HUES64 (cell line): Measurements from ENCODE around the gene PLBD2.
"Not testable (repeated sequence)": the region's sequence is repeated elsewhere in the genome, so short reads cannot be mapped to it uniquely, and the experiment has no call there.

Experiments
- H3K27ac ChIP-seq: 2 replicates; pipeline ENCODE4 v1.7.0; 2013; ENCODE audit warnings: low read depth, low read length, inconsistent platforms
- H3K27me3 ChIP-seq: 2 replicates; pipeline ENCODE4 v1.6.1; 2013; ENCODE audit warnings: mild to moderate bottlenecking, low read length; ENCODE audit not compliant: insufficient read depth
- H3K36me3 ChIP-seq: 2 replicates; pipeline ENCODE4 v1.6.1; 2013; ENCODE audit warnings: mild to moderate bottlenecking, low read length; ENCODE audit not compliant: insufficient read depth
- H3K4me1 ChIP-seq: 2 replicates; pipeline ENCODE4 v1.6.1; 2013; ENCODE audit warnings: mild to moderate bottlenecking, low read length, moderate library complexity; ENCODE audit not compliant: insufficient read depth
- H3K4me3 ChIP-seq: 2 replicates; pipeline ENCODE4 v1.5.1; 2013; ENCODE audit warnings: mild to moderate bottlenecking, low read length, moderate library complexity
- H3K9ac ChIP-seq: 2 replicates; pipeline ENCODE4 v1.6.1; 2013; ENCODE audit warnings: mild to moderate bottlenecking, low read depth, low read length
- H3K9me3 ChIP-seq: 2 replicates; pipeline ENCODE4 v1.6.1; 2013; ENCODE audit warnings: low read depth, low read length; ENCODE audit not compliant: insufficient read depth
- WGBS: fragments of 150-250, 120-280 bp; methylation state at CpG from one replicate; pipeline ENCODE4 v1.1.7; 2013; ENCODE audit warnings: missing lambda C conversion rate; 5-methylcytosine and 5-hydroxymethylcytosine counted together

The PLBD2 gene

GRCh38 chr12:113334786-113335539, 23.4 kb upstream of the PLBD2 start, which contains the start of gene SLC8B1:
Gene SLC8B1, minus strand, starts transcription at chr12:113335109. Its CDS starts 2,231 bp downstream, at chr12:113332878.
- Histone ChIP-seq H3K36me3 (peaks cover 9% of the 10 kb centered on the region; the same call in 1 of the 2 replicates), H3K4me3 (peak within 1 kb of the TSS; percentile 74), H3K27ac (no peak within 1 kb of the TSS), H3K27me3 (peaks cover 11% of the 10 kb centered on the region), H3K4me1 (no peaks in the 10 kb centered on the region), H3K9ac (peak within 1 kb of the TSS; percentile 79), H3K9me3 (no peaks in the 10 kb centered on the region)
- 2% methylated on average over 62 of the region's 62 CpGs for WGBS

DNA sequence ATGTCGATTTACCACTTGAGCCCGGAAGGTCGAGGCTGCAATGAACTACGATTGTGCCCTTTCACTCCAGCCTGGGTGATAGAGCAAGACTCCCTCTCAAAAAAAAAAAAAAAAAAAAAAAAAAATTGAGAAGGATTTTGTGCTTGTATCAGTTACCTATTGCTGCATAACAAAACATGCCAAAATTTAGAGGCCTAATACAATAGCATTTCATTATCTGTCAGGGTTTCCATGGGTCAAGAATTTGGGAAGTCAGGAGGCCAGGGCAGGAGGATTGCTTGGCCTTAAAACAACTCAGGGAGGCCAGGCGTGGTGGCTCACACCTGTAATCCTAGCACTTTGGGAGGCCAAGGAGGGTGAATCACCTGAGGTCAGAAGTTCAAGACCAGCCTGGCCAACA, 18.8 kb upstream of the PLBD2 start:
- H3K27me3 ChIP-seq = peaks cover 3% of the 10 kb centered on the region
- H3K36me3 ChIP-seq = no peaks in the 10 kb centered on the region
- no peaks in the 10 kb centered on the region for H3K4me1 ChIP-seq
- H3K27ac ChIP-seq = no peak overlapping the region
- 93% methylated on average over 5 of the region's 5 CpGs for WGBS
- no peak overlapping the region for H3K4me3 ChIP-seq
- no peaks in the 10 kb centered on the region for H3K9me3 ChIP-seq
- no peak overlapping the region for H3K9ac ChIP-seq

DNA sequence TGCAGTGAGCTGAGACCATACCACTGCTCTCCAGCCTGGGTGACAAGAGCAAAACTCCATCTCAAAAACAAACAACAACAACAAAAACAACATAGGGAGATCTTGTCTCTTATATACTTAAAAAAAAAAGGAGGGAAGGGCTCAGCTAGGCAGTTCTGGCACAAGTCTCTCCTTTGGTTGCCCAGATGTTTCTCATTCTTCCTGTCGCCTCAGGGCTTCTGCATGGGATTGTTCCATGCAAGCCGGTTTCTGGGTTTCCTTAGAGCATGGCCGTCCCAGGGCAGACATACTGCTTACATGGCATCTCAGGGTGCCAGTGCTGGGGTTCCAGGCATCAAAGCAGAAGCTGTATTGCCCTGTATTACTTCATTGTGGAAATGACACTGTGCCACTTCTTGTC, 18.3 kb upstream of the PLBD2 start:
- Histone ChIP-seq H3K27ac (no peak overlapping the region), H3K27me3 (no peaks in the 10 kb centered on the region; the same call in 1 of the 2 replicates), H3K9me3 (no peaks in the 10 kb centered on the region), H3K36me3 (no peaks in the 10 kb centered on the region), H3K4me3 (no peak overlapping the region), H3K9ac (no peak overlapping the region), H3K4me1 (0 out of 2 replicates have a peak, but pooled peaks cover under 1% of the 10 kb centered on the region)
- 86% methylated on average over 3 of the region's 3 CpGs for WGBS

GRCh38 chr12:113341535-113341934, 16.9 kb upstream of the PLBD2 start:
- Histone ChIP-seq H3K36me3 (no peaks in the 10 kb centered on the region), H3K27ac (no peak overlapping the region), H3K27me3 (no peaks in the 10 kb centered on the region), H3K4me3 (no peak overlapping the region), H3K9me3 (no peaks in the 10 kb centered on the region), H3K4me1 (0 out of 2 replicates have a peak, but pooled peaks cover 4% of the 10 kb centered on the region), H3K9ac (no peak overlapping the region)
- 89% methylated on average over 6 of the region's 6 CpGs for WGBS

- WGBS = 94% methylated on average over 6 of the region's 6 CpGs
- Histone ChIP-seq H3K4me3 (no peak overlapping the region), H3K27ac (no peak overlapping the region), H3K27me3 (no peaks in the 10 kb centered on the region), H3K36me3 (no peaks in the 10 kb centered on the region), H3K4me1 (0 out of 2 replicates have a peak, but pooled peaks cover 7% of the 10 kb centered on the region), H3K9me3 (no peaks in the 10 kb centered on the region), H3K9ac (no peak overlapping the region)
Measured at GRCh38 chr12:113345318-113345717, 13.1 kb upstream of the PLBD2 start.

GRCh38 chr12:113346353-113346752, 12.0 kb upstream of the PLBD2 start:
- H3K27ac ChIP-seq = no peak overlapping the region
- WGBS = 96% methylated on average over 5 of the region's 5 CpGs
- H3K9me3 ChIP-seq = no peaks in the 10 kb centered on the region
- H3K4me1 ChIP-seq = 0 out of 2 replicates have a peak, but pooled peaks cover 7% of the 10 kb centered on the region
- no peaks in the 10 kb centered on the region for H3K36me3 ChIP-seq
- no peak overlapping the region for H3K9ac ChIP-seq
- no peaks in the 10 kb centered on the region for H3K27me3 ChIP-seq
- H3K4me3 ChIP-seq = no peak overlapping the region

GRCh38 chr12:113347107-113347506, 11.3 kb upstream of the PLBD2 start:
- Histone ChIP-seq H3K9me3 (no peaks in the 10 kb centered on the region), H3K27me3 (no peaks in the 10 kb centered on the region), H3K4me1 (0 out of 2 replicates have a peak, but pooled peaks cover 7% of the 10 kb centered on the region), H3K9ac (no peak overlapping the region), H3K36me3 (no peaks in the 10 kb centered on the region), H3K4me3 (no peak overlapping the region), H3K27ac (no peak overlapping the region)
- 90% methylated on average over 3 of the region's 3 CpGs for WGBS

DNA sequence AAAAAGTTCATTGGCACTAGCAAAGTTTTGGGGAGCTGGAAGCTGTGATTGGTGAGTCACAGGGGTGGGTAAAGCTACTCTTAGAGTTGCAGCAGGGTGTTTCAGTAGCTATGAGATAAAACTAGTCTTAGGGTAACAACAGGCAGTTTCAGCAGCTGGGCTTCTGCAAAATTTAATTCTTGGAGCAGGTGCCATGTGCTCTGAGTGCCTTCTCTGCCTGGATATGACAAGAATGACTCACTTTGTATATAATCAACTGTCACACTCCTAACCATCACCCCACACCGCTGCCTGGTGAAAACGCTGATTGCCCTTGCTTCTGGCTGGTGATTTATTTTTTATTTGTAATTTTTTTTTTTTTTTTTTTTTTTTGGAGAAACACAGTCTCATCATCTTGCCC, 10.5 kb upstream of the PLBD2 start:
- 100% methylated on average over 1 of the region's 2 CpGs for WGBS
- no peak overlapping the region for H3K27ac ChIP-seq
- no peaks in the 10 kb centered on the region for H3K36me3 ChIP-seq
- no peak overlapping the region for H3K9ac ChIP-seq
- H3K4me1 ChIP-seq = 0 out of 2 replicates have a peak, but pooled peaks cover 7% of the 10 kb centered on the region
- no peaks in the 10 kb centered on the region for H3K9me3 ChIP-seq
- H3K27me3 ChIP-seq = no peaks in the 10 kb centered on the region
- H3K4me3 ChIP-seq = no peak overlapping the region

- no peaks in the 10 kb centered on the region for H3K27me3 ChIP-seq
- no peaks in the 10 kb centered on the region for H3K36me3 ChIP-seq
- H3K9ac ChIP-seq = no peak overlapping the region
- WGBS = 83% methylated on average over 19 of the region's 19 CpGs
- H3K4me3 ChIP-seq = no peak overlapping the region
- no peak overlapping the region for H3K27ac ChIP-seq
- H3K4me1 ChIP-seq = 0 out of 2 replicates have a peak, but pooled peaks cover 7% of the 10 kb centered on the region
- no peaks in the 10 kb centered on the region for H3K9me3 ChIP-seq
Measured at GRCh38 chr12:113348849-113349536, 9.4 kb upstream of the PLBD2 start.

DNA sequence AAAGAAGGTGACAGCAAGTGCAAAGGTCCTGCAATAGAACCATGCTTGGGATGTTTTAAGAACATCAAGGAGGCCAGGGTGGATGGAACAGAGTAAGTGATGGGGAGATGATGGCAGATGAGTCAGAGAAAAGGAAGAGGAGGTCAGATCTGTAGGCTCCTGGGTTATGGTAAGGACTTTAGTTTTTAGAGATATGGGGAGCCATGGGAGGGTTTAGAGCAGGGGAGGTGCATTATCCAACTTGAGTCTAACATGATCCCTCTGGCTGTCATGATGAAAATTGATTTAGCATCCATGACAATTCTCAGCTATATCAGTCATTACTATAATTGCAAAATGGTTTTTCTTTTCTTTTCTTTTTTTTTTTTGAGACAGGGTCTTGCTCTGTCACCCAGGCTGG, 7.3 kb upstream of the PLBD2 start:
- H3K4me3 ChIP-seq = no peak overlapping the region
- no peaks in the 10 kb centered on the region for H3K36me3 ChIP-seq
- H3K4me1 ChIP-seq = 0 out of 2 replicates have a peak, but pooled peaks cover 3% of the 10 kb centered on the region
- H3K27ac ChIP-seq = no peak overlapping the region
- H3K9me3 ChIP-seq = no peaks in the 10 kb centered on the region
- H3K9ac ChIP-seq = no peak overlapping the region
- H3K27me3 ChIP-seq = no peaks in the 10 kb centered on the region

GRCh38 chr12:113354192-113354591, 4.2 kb upstream of the PLBD2 start:
- not testable (repeated sequence) for H3K36me3 ChIP-seq, H3K9me3 ChIP-seq, H3K27ac ChIP-seq, H3K27me3 ChIP-seq, H3K9ac ChIP-seq, H3K4me1 ChIP-seq, H3K4me3 ChIP-seq
- WGBS = 95% methylated on average over 7 of the region's 7 CpGs
